Measurements from ENCODE around the gene SPRED3. TPM values are rescaled to one million over a fixed set of nuclear protein-coding genes. Genes with fewer than 3 reads are reported as not detected.

The SPRED3 gene
- total RNA-seq, 1 experiment from 2014 or later, result 7.2 TPM

- peaks cover 3% of the 10 kb centered on the region; the same call in 1 of the 2 replicates for H3K36me3 Mint-ChIP-seq
- peaks cover 2% of the 10 kb centered on the region; the same call in 1 of the 2 replicates for H3K27me3 Mint-ChIP-seq (ENCODE audit: low read depth)
- no peaks in the 10 kb centered on the region for H3K9me3 Mint-ChIP-seq
- ChIA-PET POLR2A (no interaction called here), CTCF (interaction anchor here (2.0 kb wide), 1 partner anchor 34 kb away, joined by 17 read pairs; the partner anchor contains the start of gene FAM98C)
- H3K4me3 Mint-ChIP-seq, result no peak overlapping the region
- DNase-seq (ENCODE audit: low spot score), result no peak
- peaks cover 33% of the 10 kb centered on the region for H3K4me1 Mint-ChIP-seq
- no peak for ATAC-seq
- H3K27ac Mint-ChIP-seq, result no peak overlapping the region
- no peak for TF ChIP-seq GRHL2 (CRISPR knock-in tag; IDR thresholded peaks at IDR 0.05; ENCODE audit: insufficient replicate concordance, severe bottlenecking)
- TF ChIP-seq GTF2I (CRISPR knock-in tag; conservative IDR thresholded peaks at IDR 0.05), result peak; percentile 45; the same call in 1 of the 2 replicates
Measured at GRCh38 chr19:38437295-38437694, 48.8 kb downstream of the SPRED3 start.

- no peaks in the 10 kb centered on the region for H3K9me3 Mint-ChIP-seq
- DNase-seq (ENCODE audit: low spot score) (no peak), ATAC-seq (no peak)
- H3K4me3 Mint-ChIP-seq, result no peak overlapping the region
- CTCF ChIA-PET, result interaction anchor here (2.0 kb wide), 1 partner anchor 35 kb away, joined by 17 read pairs; the partner anchor contains the start of gene FAM98C
- H3K27ac Mint-ChIP-seq, result peak overlapping the region; percentile 48
- TF ChIP-seq TEAD4 (CRISPR knock-in tag; IDR thresholded peaks at IDR 0.05), result no peak
- TF ChIP-seq USF2 (CRISPR knock-in tag; IDR thresholded peaks at IDR 0.05), result no peak
- TF ChIP-seq TCF7 (CRISPR knock-in tag; IDR thresholded peaks at IDR 0.05; ENCODE audit: low read depth), result no peak
- TF ChIP-seq NR1H2 (CRISPR knock-in tag; IDR thresholded peaks at IDR 0.05), result no peak
- H3K4me1 Mint-ChIP-seq, result peaks cover 33% of the 10 kb centered on the region
- peaks cover 3% of the 10 kb centered on the region for H3K36me3 Mint-ChIP-seq
- H3K27me3 Mint-ChIP-seq (ENCODE audit: low read depth), result peaks cover 2% of the 10 kb centered on the region; the same call in 1 of the 2 replicates
- POLR2A ChIA-PET, result no interaction called here
Measured at GRCh38 chr19:38437917-38438316, 49.4 kb downstream of the SPRED3 start.

- no peaks in the 10 kb centered on the region for H3K9me3 Mint-ChIP-seq
- TF ChIP-seq SP1 (CRISPR knock-in tag; conservative IDR thresholded peaks at IDR 0.05), result no peak
- peak overlapping the region; percentile 33; the same call in 1 of the 2 replicates for H3K27ac Mint-ChIP-seq
- H3K36me3 Mint-ChIP-seq, result peaks cover 18% of the 10 kb centered on the region
- CTCF ChIA-PET, result interaction anchor here (1.1 to 3.4 kb wide), 4 partner anchors 13 to 53 kb away, joined by 3 to 69 read pairs (median 6); partner anchors contain the start of genes FAM98C, GGN and RASGRP4
- H3K4me1 Mint-ChIP-seq, result peaks cover 13% of the 10 kb centered on the region
- H3K27me3 Mint-ChIP-seq (ENCODE audit: low read depth), result no peaks in the 10 kb centered on the region
- ATAC-seq, result no peak
- DNase-seq (ENCODE audit: low spot score), result no peak
- no peak overlapping the region for H3K4me3 Mint-ChIP-seq
- POLR2A ChIA-PET, result interaction anchor here (0.5 to 0.8 kb wide), 3 partner anchors 38 to 180 kb away, joined by 3 to 6 read pairs (median 3); partner anchors contain the start of gene FAM98C
Measured at GRCh38 chr19:38440592-38440991, 52.1 kb downstream of the SPRED3 start.

- CTCF ChIA-PET, result interaction anchor here (0.7 to 3.4 kb wide), 3 partner anchors 16 to 300 kb away, joined by 3 to 69 read pairs (median 8); partner anchors contain the start of genes FAM98C and RASGRP4
- ATAC-seq, result peak; percentile 97
- peak overlapping the region; percentile 37; the same call in 1 of the 2 replicates for H3K27ac Mint-ChIP-seq
Measured at GRCh38 chr19:38441657-38442348, 53.3 kb downstream of the SPRED3 start.

GRCh38 chr19:38442736-38443135, 54.2 kb downstream of the SPRED3 start:
- no peaks in the 10 kb centered on the region for H3K27me3 Mint-ChIP-seq (ENCODE audit: low read depth)
- peaks cover 27% of the 10 kb centered on the region for H3K36me3 Mint-ChIP-seq
- H3K9me3 Mint-ChIP-seq, result no peaks in the 10 kb centered on the region
- no peak for ATAC-seq
- no peak overlapping the region for H3K4me3 Mint-ChIP-seq
- H3K4me1 Mint-ChIP-seq, result peaks cover 13% of the 10 kb centered on the region
- no peak overlapping the region; the same call in 1 of the 2 replicates for H3K27ac Mint-ChIP-seq
- CTCF ChIA-PET, result no interaction called here
- POLR2A ChIA-PET, result no interaction called here
- DNase-seq (ENCODE audit: low spot score), result no peak
- no peak for TF ChIP-seq ATF6 (CRISPR knock-in tag; IDR thresholded peaks at IDR 0.05)
- TF ChIP-seq ERG (CRISPR knock-in tag; IDR thresholded peaks at IDR 0.05), result no peak
- no peak for TF ChIP-seq GTF2I (CRISPR knock-in tag; conservative IDR thresholded peaks at IDR 0.05)
- TF ChIP-seq ZNF219 (CRISPR knock-in tag; IDR thresholded peaks at IDR 0.05; ENCODE audit: borderline replicate concordance), result no peak
- no peak for TF ChIP-seq ESRRA (CRISPR knock-in tag; IDR thresholded peaks at IDR 0.05; ENCODE audit: borderline replicate concordance)
- no peak for TF ChIP-seq SMAD3 (CRISPR knock-in tag; IDR thresholded peaks at IDR 0.05; ENCODE audit: borderline replicate concordance)
- no peak for TF ChIP-seq ZNF416 (CRISPR knock-in tag; IDR thresholded peaks at IDR 0.05)
- no peak for TF ChIP-seq CREB1 (CRISPR knock-in tag; IDR thresholded peaks at IDR 0.05)
- TF ChIP-seq MAX (CRISPR knock-in tag; IDR thresholded peaks at IDR 0.05), result no peak
- no peak for TF ChIP-seq TCF7 (CRISPR knock-in tag; IDR thresholded peaks at IDR 0.05; ENCODE audit: low read depth)
- TF ChIP-seq RORB (CRISPR knock-in tag; IDR thresholded peaks at IDR 0.05), result no peak
- no peak for TF ChIP-seq NR1H2 (CRISPR knock-in tag; IDR thresholded peaks at IDR 0.05)

More at GRCh38 chr19:38441657-38442348, 53.3 kb downstream of the SPRED3 start:
- TF ChIP-seq SP1 (CRISPR knock-in tag; conservative IDR thresholded peaks at IDR 0.05), result 0 out of 2 replicates have a peak, but pooled peaks have one; percentile 18
- TF ChIP-seq ZNF263 (CRISPR knock-in tag; IDR thresholded peaks at IDR 0.05; ENCODE audit: low read depth), result no peak
- POLR2A ChIA-PET, result interaction anchor here (0.7 kb wide), 1 partner anchor 39 kb away, joined by 4 read pairs; the partner anchor contains the start of gene FAM98C
- peaks cover 13% of the 10 kb centered on the region for H3K4me1 Mint-ChIP-seq
- peaks cover 27% of the 10 kb centered on the region for H3K36me3 Mint-ChIP-seq
- H3K9me3 Mint-ChIP-seq, result no peaks in the 10 kb centered on the region
- H3K4me3 Mint-ChIP-seq, result no peak overlapping the region
- no peaks in the 10 kb centered on the region for H3K27me3 Mint-ChIP-seq (ENCODE audit: low read depth)
- peak; percentile 51 for DNase-seq (ENCODE audit: low spot score)

Measured in WTC11 (cell line).